ENCODE data around the gene ERH.
"Not testable (repeated sequence)": the region's sequence is repeated elsewhere in the genome, so short reads cannot be mapped to it uniquely, and the experiment has no call there.

Gene ERH

DNA sequence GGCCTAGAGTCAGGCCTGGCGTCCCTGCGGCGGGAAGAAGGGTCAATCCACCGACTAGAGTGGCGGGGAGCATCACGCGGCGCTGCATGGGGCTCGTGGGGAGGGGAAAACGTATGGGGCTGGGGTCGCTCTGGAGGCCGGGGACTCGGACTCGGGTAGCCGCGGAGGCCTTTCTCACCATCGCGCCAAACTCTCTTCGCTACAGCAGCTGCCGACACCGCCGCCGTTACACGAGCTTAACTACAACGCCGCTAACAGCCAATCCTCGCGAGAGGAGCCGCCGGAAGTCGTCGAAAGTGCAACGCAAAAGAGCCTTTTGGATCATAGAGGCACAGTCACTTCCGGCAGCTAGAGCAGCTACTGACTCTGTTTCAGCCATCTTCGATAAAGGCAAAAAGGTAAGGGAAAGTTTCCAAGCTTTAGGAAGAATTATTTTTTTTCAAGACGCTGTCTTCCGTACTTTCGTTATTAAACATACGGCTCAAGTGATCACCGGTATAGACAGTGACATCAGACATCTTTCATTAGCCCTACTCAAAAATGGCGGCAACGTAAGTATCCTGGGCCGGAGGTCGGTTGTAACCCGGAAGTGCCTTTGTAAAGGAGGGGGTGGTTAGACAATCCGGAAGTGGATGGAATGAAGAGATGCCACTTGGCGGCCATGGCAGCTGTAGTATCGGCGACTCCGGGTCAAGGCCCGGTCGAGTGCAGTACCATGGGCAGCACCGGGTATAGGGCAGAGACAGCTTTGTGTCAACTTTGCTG is at the start of gene ERH, which contains the start of gene SLC39A9:
TSS of gene ERH (minus strand) at position 247 of the 765 bp plus-strand sequence. CDS start at position 181, 66 bp downstream.
TSS of gene SLC39A9 (plus strand) at position 640 of the 765 bp plus-strand sequence. CDS start 678 bp downstream, outside the sequence.
- DNase-seq = peak; percentile 95 to 99

DNA sequence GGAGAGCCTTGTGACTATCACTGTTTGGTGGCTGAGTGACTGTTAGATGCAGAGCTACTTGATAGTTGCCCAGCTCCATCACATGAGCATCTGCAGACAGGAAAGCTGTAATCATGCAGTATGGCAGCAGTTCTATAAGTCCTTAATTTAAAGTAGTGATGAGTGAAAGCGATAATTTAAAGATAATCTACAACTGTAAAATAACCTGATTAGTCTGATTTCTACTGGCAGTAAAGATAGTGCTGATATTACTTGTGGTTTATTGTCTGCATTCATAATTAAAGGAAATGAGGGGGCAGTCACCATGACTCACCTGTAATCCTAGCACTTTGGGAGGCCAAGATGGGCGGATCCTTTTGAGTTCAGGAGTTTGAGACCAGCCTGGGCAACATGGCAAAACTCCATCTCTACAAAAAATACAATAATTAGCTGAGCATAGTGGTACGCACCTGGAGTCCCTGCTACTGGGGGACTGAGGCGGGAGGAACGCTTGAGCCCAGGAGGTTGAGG is 45.3 kb upstream of the ERH start:
- no peak for DNase-seq

GRCh38 chr14:69441948-69442347 is 43.8 kb upstream of the ERH start:
- DNase-seq = no peak

GRCh38 chr14:69439521-69440270 is 41.6 kb upstream of the ERH start:
- peak in 1 of 2 experiments; percentile 9 for DNase-seq

GRCh38 chr14:69432364-69432763 is 34.3 kb upstream of the ERH start:
- DNase-seq = no peak

GRCh38 chr14:69430306-69430939 is 32.3 kb upstream of the ERH start:
- no peak for DNase-seq

- DNase-seq = no peak
Observed at GRCh38 chr14:69429643-69430042, 31.5 kb upstream of the ERH start.

GRCh38 chr14:69428289-69428998 is 30.3 kb upstream of the ERH start:
- DNase-seq = peak; percentile 65 to 88

GRCh38 chr14:69427596-69427995 is 29.5 kb upstream of the ERH start:
- no peak for DNase-seq

GRCh38 chr14:69424149-69424923 is 26.2 kb upstream of the ERH start:
- no peak for DNase-seq

DNA sequence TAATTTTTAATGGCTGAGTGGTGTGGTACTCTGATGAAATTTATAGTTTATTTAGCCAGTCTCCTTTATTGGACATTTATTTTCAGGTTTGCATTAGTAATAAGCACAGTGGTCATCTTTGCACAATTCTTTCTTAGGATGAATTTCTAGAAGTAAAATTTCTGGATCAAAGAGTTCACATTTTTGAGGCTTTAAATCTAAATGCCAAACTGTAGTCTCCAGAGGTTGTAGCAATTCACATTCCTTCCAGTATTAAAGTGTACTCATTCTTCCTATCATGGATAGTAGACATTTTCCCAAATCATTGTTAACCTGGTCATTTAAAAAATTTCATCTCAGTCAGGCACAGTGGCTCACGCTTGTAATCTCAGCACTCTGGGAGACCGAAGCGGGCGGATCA is 25.2 kb upstream of the ERH start:
- DNase-seq = no peak

GRCh38 chr14:69416087-69416486 is 18.0 kb upstream of the ERH start:
- not testable (repeated sequence) for DNase-seq

- no peak for DNase-seq
Observed at GRCh38 chr14:69413483-69413882, 15.4 kb upstream of the ERH start.

- no peak for DNase-seq
Observed at GRCh38 chr14:69408331-69408960, 10.3 kb upstream of the ERH start.

- DNase-seq = no peak
Observed at GRCh38 chr14:69405762-69406161, 7.7 kb upstream of the ERH start.

DNA sequence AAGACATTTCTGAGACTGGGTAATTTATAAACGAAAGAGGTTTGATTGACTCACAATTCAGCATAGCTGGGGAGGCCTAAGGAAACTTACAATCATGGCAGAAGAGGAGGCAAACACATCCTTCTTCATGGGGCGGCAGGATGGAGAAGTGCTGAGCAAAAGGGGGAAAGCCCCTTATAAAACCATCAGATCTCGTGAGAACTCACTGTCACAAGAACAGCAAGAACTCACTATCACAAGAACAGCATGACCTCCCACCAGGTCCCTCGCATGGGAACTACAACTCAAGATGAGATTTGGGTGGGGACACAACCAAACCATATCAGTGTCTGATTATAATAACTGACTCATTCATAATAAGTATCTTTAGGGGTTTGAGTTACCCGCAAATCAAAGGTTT is 6.8 kb upstream of the ERH start:
- DNase-seq = no peak

GRCh38 chr14:69404478-69404877 is 6.4 kb upstream of the ERH start:
- no peak for DNase-seq

GRCh38 chr14:69401841-69402240 is 3.7 kb upstream of the ERH start:
- no peak for DNase-seq

- DNase-seq = no peak
Observed at GRCh38 chr14:69400154-69400553, 2.1 kb upstream of the ERH start.

GRCh38 chr14:69399750-69400149 is 1.7 kb upstream of the ERH start:
- DNase-seq = no peak

GRCh38 chr14:69398818-69399210 is 715 bp upstream of the ERH start:
- no peak for DNase-seq

Data from AML-193 (cell line).